ENCODE measurements around the gene RPS15.

RPS15 gene

GRCh38 chr19:1421218-1421957 is 16.8 kb upstream of the RPS15 start:
- no peak for DNase-seq (ENCODE audit: low read depth)
- no peak for TF ChIP-seq CTCF (IDR thresholded peaks at IDR 0.05; ENCODE audit: insufficient read depth, low read depth, low read length, missing control alignments)
- H3K4me3 ChIP-seq (ENCODE audit: low read depth, low read length) = no peak overlapping the region

- no peak for DNase-seq (ENCODE audit: low read depth)
- no peak overlapping the region for H3K4me3 ChIP-seq (ENCODE audit: low read depth, low read length)
- no peak for TF ChIP-seq CTCF (IDR thresholded peaks at IDR 0.05; ENCODE audit: insufficient read depth, low read depth, low read length, missing control alignments)
Measured at GRCh38 chr19:1421958-1422305, 16.3 kb upstream of the RPS15 start.

- no peak for DNase-seq (ENCODE audit: low read depth)
- no peak overlapping the region for H3K4me3 ChIP-seq (ENCODE audit: low read depth, low read length)
- TF ChIP-seq CTCF (IDR thresholded peaks at IDR 0.05; ENCODE audit: insufficient read depth, low read depth, low read length, missing control alignments) = no peak
Measured at GRCh38 chr19:1422360-1422759, 15.8 kb upstream of the RPS15 start.

GRCh38 chr19:1422943-1423342 is 15.3 kb upstream of the RPS15 start:
- no peak overlapping the region for H3K4me3 ChIP-seq (ENCODE audit: low read depth, low read length)
- no peak for TF ChIP-seq CTCF (IDR thresholded peaks at IDR 0.05; ENCODE audit: insufficient read depth, low read depth, low read length, missing control alignments)
- no peak for DNase-seq (ENCODE audit: low read depth)

GRCh38 chr19:1423436-1424191 is 14.6 kb upstream of the RPS15 start:
- no peak for DNase-seq (ENCODE audit: low read depth)
- H3K4me3 ChIP-seq (ENCODE audit: low read depth, low read length) = no peak overlapping the region
- no peak for TF ChIP-seq CTCF (IDR thresholded peaks at IDR 0.05; ENCODE audit: insufficient read depth, low read depth, low read length, missing control alignments)

- no peak overlapping the region for H3K4me3 ChIP-seq (ENCODE audit: low read depth, low read length)
- TF ChIP-seq CTCF (IDR thresholded peaks at IDR 0.05; ENCODE audit: insufficient read depth, low read depth, low read length, missing control alignments) = no peak
- no peak for DNase-seq (ENCODE audit: low read depth)
Measured at GRCh38 chr19:1424192-1424955, 13.8 kb upstream of the RPS15 start.

Measured in GM12865 (cell line).